GM18909 (cell line): ENCODE data around the gene NAAA.
"Not testable (repeated sequence)": the region's sequence is repeated elsewhere in the genome, so short reads cannot be mapped to it uniquely, and the experiment has no call there.

ENCODE experiments used
- ATAC-seq: cut with Tn5 transposase; IDR thresholded peaks from one replicate; pipeline ENCODE4 v1.9.1; 2021; ENCODE audit warnings: mild to moderate bottlenecking; ENCODE audit not compliant: unreplicated experiment, poor library complexity

Gene NAAA

GRCh38 chr4:75920327-75920726 lies 20.5 kb downstream of the NAAA start:
- ATAC-seq: no peak

- no peak for ATAC-seq
Observed at GRCh38 chr4:75919920-75920319, 20.9 kb downstream of the NAAA start.

GRCh38 chr4:75916091-75916661 lies 24.6 kb downstream of the NAAA start:
- peak; percentile 90 for ATAC-seq

- ATAC-seq: no peak
Observed at GRCh38 chr4:75912968-75913367, 27.8 kb downstream of the NAAA start.

GRCh38 chr4:75910831-75911230 lies 30.0 kb downstream of the NAAA start:
- ATAC-seq: not testable (repeated sequence)

GRCh38 chr4:75909405-75909804 lies 31.4 kb downstream of the NAAA start:
- ATAC-seq: no peak

- no peak for ATAC-seq
Observed at GRCh38 chr4:75908555-75908954, 32.3 kb downstream of the NAAA start.

- ATAC-seq: no peak
Observed at GRCh38 chr4:75907966-75908365, 32.8 kb downstream of the NAAA start.

- no peak for ATAC-seq
Observed at GRCh38 chr4:75904076-75904475, 36.7 kb downstream of the NAAA start.

GRCh38 chr4:75902352-75902751 lies 38.5 kb downstream of the NAAA start, which contains the start of gene PPEF2:
PPEF2 (minus strand) TSS chr4:75902452; CDS start chr4:75896325, 6,127 bp downstream.
- ATAC-seq: no peak

GRCh38 chr4:75898536-75898935 lies 42.3 kb downstream of the NAAA start:
- ATAC-seq: no peak

GRCh38 chr4:75895744-75896314 lies 45.0 kb downstream of the NAAA start:
- ATAC-seq: no peak

- no peak for ATAC-seq
Observed at GRCh38 chr4:75892508-75892907, 48.3 kb downstream of the NAAA start.

- ATAC-seq: no peak
Observed at GRCh38 chr4:75891611-75892010, 49.2 kb downstream of the NAAA start.

GRCh38 chr4:75889537-75890199 lies 51.1 kb downstream of the NAAA start:
- no peak for ATAC-seq

- ATAC-seq: no peak
Observed at GRCh38 chr4:75886104-75886503, 54.7 kb downstream of the NAAA start.

GRCh38 chr4:75881476-75881875 lies 59.3 kb downstream of the NAAA start:
- ATAC-seq: no peak

- no peak for ATAC-seq
Observed at GRCh38 chr4:75880278-75880677, 60.5 kb downstream of the NAAA start.

- ATAC-seq: no peak
Observed at GRCh38 chr4:75878246-75878756, 62.5 kb downstream of the NAAA start.

GRCh38 chr4:75876218-75876617 lies 64.6 kb downstream of the NAAA start:
- ATAC-seq: no peak

GRCh38 chr4:75869100-75869499 lies 71.7 kb downstream of the NAAA start:
- ATAC-seq: no peak

GRCh38 chr4:75867130-75867529 lies 73.7 kb downstream of the NAAA start:
- ATAC-seq: no peak
